Colonic mucosa (tissue), 4 donors: ENCODE measurements around the gene ZNF678. TPM values are rescaled to one million over a fixed set of nuclear protein-coding genes. Genes with fewer than 3 reads are reported as not detected.

ENCODE experiments used
- DNase-seq: peaks from one replicate; pipeline ENCODE4 v3.0.0-alpha.2; 2020
- H3K27ac ChIP-seq: fragments of 200-600 bp; one replicate; pipeline ENCODE4 v1.8.0; 2021
- H3K27me3 ChIP-seq: fragments of 200-600 bp; one replicate; pipeline ENCODE4 v1.8.0; 2021
- H3K36me3 ChIP-seq: fragments of 200-600 bp; one replicate; pipeline ENCODE4 v1.8.0; 2021
- H3K4me1 ChIP-seq: fragments of 200-600 bp; one replicate; pipeline ENCODE4 v1.8.0; 2021; ENCODE audit warnings: mild to moderate bottlenecking
- H3K4me3 ChIP-seq: fragments of 200-600 bp; one replicate; pipeline ENCODE4 v1.8.0; 2021
- H3K9ac ChIP-seq, 2 donors: one replicate each; pipeline ENCODE4 v1.7.0; 2013; ENCODE audit warnings: control low read depth in 2 of 2, low read depth in 2 of 2, low read length in 2 of 2
- H3K9me3 ChIP-seq: fragments of 200-600 bp; one replicate; pipeline ENCODE4 v1.8.0; 2021
- CTCF ChIP-seq: fragments of 200-600 bp; IDR thresholded peaks from one replicate; pipeline ENCODE4 v1.8.0; 2022; ENCODE audit warnings: antibody characterized with exemption, mild to moderate bottlenecking
- intact Hi-C: fragments of 100-400 bp; cut with DNase I; formaldehyde crosslinking; loops from one replicate; pipeline ENCODE4 v1.14.1; 2022
- total RNA-seq, 2 donors: library from RNA; stranded (reverse); fragmentation: NEBNext Ultra II Directional in 1 of 2; extraction: Animal tissue kit (Norgen Biotek cat#: 25700) in 1 of 2; gene quantifications; one replicate each; pipeline ENCODE4 v1.2.1, GENCODE V29; 2021
- donor health status: healthy.
- donor health status: DM: no; HTN: no; CAD: no.
- donor health status: DM: no; HTN: no; CAD: no.

Gene ZNF678
- total RNA-seq, 2 donors from 2014 or later, result 7.4 to 10.4 TPM

DNA sequence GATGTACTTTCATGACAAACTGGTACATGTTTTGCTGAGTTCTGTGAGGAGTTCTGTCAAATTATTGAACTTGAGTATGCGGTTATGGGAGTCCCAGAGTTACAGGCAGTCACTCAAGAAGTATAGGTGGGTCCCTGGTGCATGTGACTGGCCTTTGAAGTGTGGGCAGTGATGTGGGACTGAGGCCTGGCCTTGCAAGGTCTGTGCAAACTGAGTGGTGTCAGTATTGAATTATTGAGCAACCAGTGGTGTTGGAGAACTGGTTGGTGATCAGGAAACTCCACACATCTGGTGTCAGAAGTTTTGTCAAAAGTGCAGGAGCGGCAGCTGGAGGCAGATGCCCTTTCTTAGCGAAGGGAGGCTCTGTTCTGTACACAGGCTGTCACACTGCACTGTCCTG, 5.2 kb downstream of the ZNF678 start:
- no peak overlapping the region for H3K27ac ChIP-seq
- intact Hi-C loops, result loop anchor here (10.0 kb wide), 1 partner anchor 166 kb away; the partner anchor contains the start of genes JMJD4 and SNAP47
- TF ChIP-seq CTCF, result no peak
- no peak for DNase-seq
- H3K9ac ChIP-seq, result no peak overlapping the region
- no peak overlapping the region for H3K4me3 ChIP-seq
- H3K9me3 ChIP-seq, result no peaks in the 10 kb centered on the region
- no peaks in the 10 kb centered on the region for H3K4me1 ChIP-seq
- H3K36me3 ChIP-seq, result no peaks in the 10 kb centered on the region
- no peaks in the 10 kb centered on the region for H3K27me3 ChIP-seq

GRCh38 chr1:227572752-227573151, 9.4 kb downstream of the ZNF678 start:
- Histone ChIP-seq H3K9me3 (no peaks in the 10 kb centered on the region), H3K36me3 (no peaks in the 10 kb centered on the region), H3K4me1 (no peaks in the 10 kb centered on the region), H3K27me3 (no peaks in the 10 kb centered on the region), H3K27ac (no peak overlapping the region), H3K9ac (no peak overlapping the region), H3K4me3 (no peak overlapping the region)
- intact Hi-C loops, result no loop called here
- TF ChIP-seq CTCF, result no peak
- DNase-seq, result no peak

- Histone ChIP-seq H3K27me3 (no peaks in the 10 kb centered on the region), H3K9ac (no peak overlapping the region), H3K4me3 (no peak overlapping the region), H3K4me1 (no peaks in the 10 kb centered on the region), H3K27ac (no peak overlapping the region), H3K9me3 (no peaks in the 10 kb centered on the region), H3K36me3 (no peaks in the 10 kb centered on the region)
- DNase-seq, result no peak
- intact Hi-C loops, result no loop called here
- TF ChIP-seq CTCF, result no peak
Measured at GRCh38 chr1:227574926-227575325, 11.6 kb downstream of the ZNF678 start.

- no peaks in the 10 kb centered on the region for H3K36me3 ChIP-seq
- no peak for DNase-seq
- intact Hi-C loops, result no loop called here
Measured at GRCh38 chr1:227576189-227576588, 12.8 kb downstream of the ZNF678 start.

GRCh38 chr1:227577500-227577899, 14.1 kb downstream of the ZNF678 start:
- DNase-seq, result no peak
- Histone ChIP-seq H3K4me1 (no peaks in the 10 kb centered on the region), H3K36me3 (no peaks in the 10 kb centered on the region), H3K4me3 (no peak overlapping the region), H3K9ac (no peak overlapping the region), H3K27me3 (no peaks in the 10 kb centered on the region), H3K27ac (no peak overlapping the region), H3K9me3 (no peaks in the 10 kb centered on the region)
- TF ChIP-seq CTCF, result no peak
- intact Hi-C loops, result no loop called here

More at GRCh38 chr1:227576189-227576588, 12.8 kb downstream of the ZNF678 start:
- H3K4me1 ChIP-seq, result no peaks in the 10 kb centered on the region
- H3K9me3 ChIP-seq, result no peaks in the 10 kb centered on the region
- no peak overlapping the region for H3K4me3 ChIP-seq
- TF ChIP-seq CTCF, result no peak
- no peaks in the 10 kb centered on the region for H3K27me3 ChIP-seq
- H3K9ac ChIP-seq, result no peak overlapping the region
- no peak overlapping the region for H3K27ac ChIP-seq

DNA sequence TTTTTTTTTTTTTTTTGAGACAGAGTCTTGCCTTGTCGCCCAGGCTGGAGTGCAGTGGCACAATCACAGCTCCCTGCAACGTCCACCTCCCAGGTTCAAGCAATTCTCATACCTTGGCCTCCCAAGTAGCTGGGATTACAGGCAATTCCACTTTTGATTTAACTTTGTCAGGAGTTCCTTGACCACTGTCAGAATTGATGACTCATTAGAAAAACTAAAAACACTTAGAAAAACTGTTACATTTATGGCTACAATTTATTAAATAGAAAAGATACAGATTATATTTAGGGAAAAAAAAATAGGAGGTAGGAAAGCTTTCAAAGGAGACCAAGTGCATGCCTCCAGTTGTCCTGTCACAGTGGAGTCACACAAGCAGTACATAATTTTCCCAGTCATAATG, 20.0 kb downstream of the ZNF678 start:
- H3K9me3 ChIP-seq, result no peaks in the 10 kb centered on the region
- H3K27me3 ChIP-seq, result no peaks in the 10 kb centered on the region
- no peak overlapping the region for H3K27ac ChIP-seq
- no peak overlapping the region for H3K9ac ChIP-seq
- intact Hi-C loops, result no loop called here
- no peak for DNase-seq
- TF ChIP-seq CTCF, result no peak
- H3K4me1 ChIP-seq, result no peaks in the 10 kb centered on the region
- H3K4me3 ChIP-seq, result no peak overlapping the region
- no peaks in the 10 kb centered on the region for H3K36me3 ChIP-seq
